HepG2 (cell line): Measurements from ENCODE around the gene LRRC45. TPM values are rescaled to one million over a fixed set of nuclear protein-coding genes. Genes with fewer than 3 reads are reported as not detected.

Experiments
- ARHGAP35 ChIP-seq: sonication (generic); formaldehyde crosslinking; IDR thresholded peaks from 2 replicates; pipeline ENCODE4 v1.9.0; 2022; ENCODE audit warnings: mild to moderate bottlenecking, inconsistent platforms, moderate library complexity, missing genetic modification reagents, borderline replicate concordance
- FLYWCH1 ChIP-seq: sonication (generic); formaldehyde crosslinking; IDR thresholded peaks from 2 replicates; pipeline ENCODE4 v1.8.1; 2023; ENCODE audit warnings: mild to moderate bottlenecking, missing genetic modification reagents
- GATA4 ChIP-seq: sonication (generic); IDR thresholded peaks from 2 replicates; pipeline ENCODE4 v1.6.1; 2016; ENCODE audit warnings: antibody characterized with exemption, low read depth, borderline replicate concordance
- HNF4A ChIP-seq: sonication (generic); formaldehyde crosslinking; IDR thresholded peaks from 2 replicates; pipeline ENCODE4 v1.4.0; 2020; ENCODE audit warnings: missing genetic modification reagents
- KLF11 ChIP-seq: IDR thresholded peaks from 2 replicates; pipeline ENCODE4 v1.6.1; 2016; ENCODE audit warnings: missing compliant biosample characterization
- MBD4 ChIP-seq: IDR thresholded peaks from 2 replicates; pipeline ENCODE4 v1.6.1; 2012; ENCODE audit warnings: low read length, inconsistent platforms, borderline replicate concordance
- MTA1 ChIP-seq: sonication (generic); formaldehyde crosslinking; IDR thresholded peaks from 2 replicates; pipeline ENCODE4 v1.4.0; 2020; ENCODE audit warnings: missing genetic modification reagents, mild to moderate bottlenecking, borderline replicate concordance
- NCOR1 ChIP-seq: fragments of 200-600 bp; sonication (generic); IDR thresholded peaks from 2 replicates; pipeline ENCODE4 v1.7.0; 2017; ENCODE audit warnings: antibody characterized with exemption, low read length, borderline replicate concordance
- PITX1 ChIP-seq: sonication (generic); formaldehyde crosslinking; IDR thresholded peaks from 2 replicates; pipeline ENCODE4 v1.5.1; 2020; ENCODE audit warnings: mild to moderate bottlenecking, missing genetic modification reagents
- PTBP1 ChIP-seq: fragments of 200-400 bp; formaldehyde crosslinking; IDR thresholded peaks from 2 replicates; pipeline ENCODE4 v1.6.1; 2018; ENCODE audit warnings: low read length, low read depth; ENCODE audit not compliant: poor library complexity, severe bottlenecking
- RNF2 ChIP-seq: fragments of 450-650 bp; conservative IDR thresholded peaks from 2 replicates; pipeline ENCODE4 v1.6.1; 2016; ENCODE audit warnings: low read depth
- SIN3B ChIP-seq: fragments of 150-350 bp; IDR thresholded peaks from 2 replicates; pipeline ENCODE4 v1.6.1; 2014; ENCODE audit warnings: low read length
- SKI ChIP-seq: fragments of 450-650 bp; IDR thresholded peaks from one replicate; pipeline ENCODE4 v1.6.1; 2018; ENCODE audit warnings: mild to moderate bottlenecking; ENCODE audit not compliant: partially characterized antibody
- SMAD1 ChIP-seq: sonication (generic); formaldehyde crosslinking; IDR thresholded peaks from 2 replicates; pipeline ENCODE4 v1.4.0; 2020; ENCODE audit warnings: missing genetic modification reagents, low read depth, mild to moderate bottlenecking, borderline replicate concordance
- SP1 ChIP-seq, 2 experiments: fragments of 450-650 bp in 1 of 2; sonication (generic) in 1 of 2; formaldehyde crosslinking in 1 of 2; IDR thresholded peaks; 2 replicates each; pipeline versions ENCODE4 v1.4.0 to v1.6.1; 2016 to 2020; ENCODE audit warnings: missing genetic modification reagents in 1 of 2
- TFAP4 ChIP-seq: sonication (generic); IDR thresholded peaks from 2 replicates; pipeline ENCODE4 v1.6.1; 2016; ENCODE audit warnings: low read depth, borderline replicate concordance
- ZBTB3 ChIP-seq: sonication (generic); formaldehyde crosslinking; IDR thresholded peaks from 2 replicates; pipeline ENCODE4 v1.4.0; 2020; ENCODE audit warnings: low read depth, mild to moderate bottlenecking, moderate library complexity, missing genetic modification reagents, borderline replicate concordance
- ZNF207 ChIP-seq: fragments of 450-650 bp; IDR thresholded peaks from 2 replicates; pipeline ENCODE4 v1.6.1; 2016; ENCODE audit warnings: antibody characterized with exemption, borderline replicate concordance
- ZNF367 ChIP-seq: sonication (generic); formaldehyde crosslinking; IDR thresholded peaks from 2 replicates; pipeline ENCODE4 v1.4.0; 2020; ENCODE audit warnings: missing genetic modification reagents, borderline replicate concordance
- ZNF382 ChIP-seq: sonication (generic); formaldehyde crosslinking; IDR thresholded peaks from 2 replicates; pipeline ENCODE4 v1.5.0; 2020; ENCODE audit warnings: missing genetic modification reagents, mild to moderate bottlenecking, borderline replicate concordance
- ZNF547 ChIP-seq: sonication (generic); formaldehyde crosslinking; IDR thresholded peaks from 2 replicates; pipeline ENCODE4 v1.5.1; 2020; ENCODE audit warnings: mild to moderate bottlenecking, missing genetic modification reagents
- ZNF556 ChIP-seq: sonication (generic); formaldehyde crosslinking; IDR thresholded peaks from 2 replicates; pipeline ENCODE4 v1.4.0; 2020; ENCODE audit warnings: mild to moderate bottlenecking, missing genetic modification reagents, borderline replicate concordance
- ZNF660 ChIP-seq: sonication (generic); formaldehyde crosslinking; IDR thresholded peaks from 2 replicates; pipeline ENCODE4 v1.5.1; 2020; ENCODE audit warnings: mild to moderate bottlenecking, low read depth, missing genetic modification reagents, borderline replicate concordance
- ZNF761 ChIP-seq: sonication (generic); formaldehyde crosslinking; conservative IDR thresholded peaks from 2 replicates; pipeline ENCODE4 v1.4.0; 2020; ENCODE audit warnings: mild to moderate bottlenecking, missing genetic modification reagents
- ZNF788 ChIP-seq: sonication (generic); formaldehyde crosslinking; IDR thresholded peaks from 2 replicates; pipeline ENCODE4 v1.5.0; 2020; ENCODE audit warnings: mild to moderate bottlenecking, missing genetic modification reagents, borderline replicate concordance
- ZZZ3 ChIP-seq: sonication (generic); formaldehyde crosslinking; IDR thresholded peaks from 2 replicates; pipeline ENCODE4 v1.4.0; 2020; ENCODE audit warnings: missing genetic modification reagents, mild to moderate bottlenecking, borderline replicate concordance
- polyA plus RNA-seq, 8 experiments: library from polyadenylated mRNA; depleted of rRNA in 3 of 8; stranded (reverse) in 7 of 8; unstranded in 1 of 8; fragments of >200 nt; fragmentation: Illumina TruSeq in 4 of 8; extraction: Trizol in 4 of 8; gene quantifications; 2 replicates each; pipeline versions ENCODE4 v1.2.1 to v1.2.3, GENCODE V29; 2011 to 2016; ENCODE audit warnings: low read depth in 4 of 8, missing spikeins in 1 of 8, mixed read lengths in 1 of 8; ENCODE audit not compliant: insufficient read depth in 1 of 8
- total RNA-seq, 5 experiments: library from RNA; depleted of rRNA; stranded (reverse); fragments of >200 nt; fragmentation: Illumina TruSeq; extraction: Trizol; gene quantifications; 2 replicates each; pipeline ENCODE4 v1.2.3, GENCODE V29; 2016; ENCODE audit warnings: low read depth in 1 of 5
- TF ChIP-seq, protein P1 (sequence below): sonication (generic); formaldehyde crosslinking; IDR thresholded peaks from 2 replicates; pipeline ENCODE4 v1.8.1; 2023; ENCODE audit warnings: mild to moderate bottlenecking, missing genetic modification reagents, borderline replicate concordance
- TF ChIP-seq, protein P2 (sequence below): sonication (generic); formaldehyde crosslinking; IDR thresholded peaks from 2 replicates; pipeline ENCODE4 v1.8.0; 2022; ENCODE audit warnings: mild to moderate bottlenecking, missing genetic modification reagents

The LRRC45 gene
- total and polyA plus RNA-seq, 2 of the 13 experiments (the other 11 are each of a cell fraction or from before 2014, with no cell fraction given), result 11.6 to 48.1 TPM

DNA sequence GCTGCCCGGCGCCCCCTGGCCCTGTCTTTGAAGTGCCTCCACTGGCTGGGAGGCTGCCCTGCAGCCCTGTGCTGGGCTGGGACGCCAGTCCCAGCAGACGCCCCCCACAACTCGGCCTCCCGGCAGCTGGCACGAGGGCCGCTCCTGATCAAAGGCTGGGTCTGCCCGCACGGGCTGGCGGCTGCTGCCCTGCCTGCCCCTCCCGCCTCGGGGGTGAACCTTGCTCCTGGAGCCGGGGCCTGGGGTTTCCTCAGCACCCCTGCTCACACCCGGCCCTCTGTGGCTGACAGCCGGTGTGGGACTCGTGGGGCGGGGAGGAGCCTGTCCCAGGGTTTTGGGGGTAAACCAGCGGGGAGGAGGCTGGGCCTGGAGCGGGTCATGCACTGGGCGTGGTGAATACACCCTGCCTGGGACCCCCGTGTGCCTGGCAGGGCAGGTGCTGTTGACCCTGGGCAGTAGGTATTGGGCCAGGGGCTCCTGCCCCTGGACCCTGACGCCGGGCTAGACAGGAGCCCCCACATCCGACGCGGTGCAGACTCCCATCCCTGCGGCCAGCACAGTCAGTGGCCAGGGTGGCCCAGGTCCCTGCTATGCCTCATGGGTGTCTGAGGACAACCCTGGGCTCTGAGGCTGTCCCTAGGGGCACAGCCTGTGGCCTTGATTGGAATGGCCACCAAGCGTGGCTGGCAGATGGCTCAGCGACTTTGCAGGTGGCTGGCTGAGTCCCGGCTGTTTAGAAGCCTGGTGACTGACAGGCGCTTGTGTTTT is 22.1 kb upstream of the LRRC45 start (continued):
- TF ChIP-seq TFAP4, result peak; percentile 96; the same call in 1 of the 2 replicates
- no peak for TF ChIP-seq SMAD1 (CRISPR knock-in tag)
- no peak for TF ChIP-seq SP1 (IDR thresholded peaks at IDR 0.05)
- peak; percentile 63 for TF ChIP-seq SP1 (CRISPR knock-in tag; IDR thresholded peaks at IDR 0.05)
- peak; percentile 64; the same call in 1 of the 2 replicates for TF ChIP-seq ZNF761 (CRISPR knock-in tag)
- TF ChIP-seq, protein P1, sequence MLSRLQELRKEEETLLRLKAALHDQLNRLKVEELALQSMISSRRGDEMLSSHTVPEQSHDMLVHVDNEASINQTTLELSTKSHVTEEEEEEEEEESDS (CRISPR knock-in tag), result peak; percentile 92; the same call in 1 of the 2 replicates
- TF ChIP-seq NCOR1, result peak; percentile 88; the same call in 1 of the 2 replicates
- peak; percentile 80 for TF ChIP-seq PITX1 (CRISPR knock-in tag)
- TF ChIP-seq MBD4, result no peak
- peak; percentile 78 for TF ChIP-seq ARHGAP35 (CRISPR knock-in tag)
- TF ChIP-seq GATA4, result peak; percentile 70
- peak; percentile 37; the same call in 1 of the 2 replicates for TF ChIP-seq KLF11
- no peak for TF ChIP-seq ZNF207
- TF ChIP-seq MTA1, result peak; percentile 92
- peak; percentile 99 for TF ChIP-seq HNF4A
- TF ChIP-seq ZNF660 (CRISPR knock-in tag), result no peak
- TF ChIP-seq, protein P2, sequence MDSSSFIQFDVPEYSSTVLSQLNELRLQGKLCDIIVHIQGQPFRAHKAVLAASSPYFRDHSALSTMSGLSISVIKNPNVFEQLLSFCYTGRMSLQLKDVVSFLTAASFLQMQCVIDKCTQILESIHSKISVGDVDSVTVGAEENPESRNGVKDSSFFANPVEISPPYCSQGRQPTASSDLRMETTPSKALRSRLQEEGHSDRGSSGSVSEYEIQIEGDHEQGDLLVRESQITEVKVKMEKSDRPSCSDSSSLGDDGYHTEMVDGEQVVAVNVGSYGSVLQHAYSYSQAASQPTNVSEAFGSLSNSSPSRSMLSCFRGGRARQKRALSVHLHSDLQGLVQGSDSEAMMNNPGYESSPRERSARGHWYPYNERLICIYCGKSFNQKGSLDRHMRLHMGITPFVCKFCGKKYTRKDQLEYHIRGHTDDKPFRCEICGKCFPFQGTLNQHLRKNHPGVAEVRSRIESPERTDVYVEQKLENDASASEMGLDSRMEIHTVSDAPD (CRISPR knock-in tag), result peak; percentile 79; the same call in 1 of the 2 replicates
- TF ChIP-seq ZZZ3 (CRISPR knock-in tag), result no peak; the same call in 1 of the 2 replicates
- no peak for TF ChIP-seq ZNF382 (CRISPR knock-in tag)
- TF ChIP-seq RNF2, result peak; percentile 52
- peak; percentile 75; the same call in 1 of the 2 replicates for TF ChIP-seq ZBTB3
- peak; percentile 61 for TF ChIP-seq ZNF547 (CRISPR knock-in tag)
- TF ChIP-seq SIN3B, result no peak
- peak; percentile 91; the same call in 1 of the 2 replicates for TF ChIP-seq ZNF367
- TF ChIP-seq ZNF788 (CRISPR knock-in tag), result peak; percentile 93
- peak; percentile 37 for TF ChIP-seq PTBP1
- TF ChIP-seq ZNF556, result peak; percentile 68
- peak; percentile 98 for TF ChIP-seq SKI
- TF ChIP-seq FLYWCH1 (CRISPR knock-in tag), result no peak; the same call in 1 of the 2 replicates
